GM12878 (cell line): ENCODE data around the gene PDLIM5.

Experiments used
- CBFB ChIP-seq: IDR thresholded peaks from 2 replicates; pipeline ENCODE4 v1.6.1; 2016; ENCODE audit warnings: antibody characterized with exemption, low read depth
- POLR2AphosphoS5 ChIP-seq: IDR thresholded peaks from 2 replicates; pipeline ENCODE4 v1.6.1; 2011; ENCODE audit warnings: mild to moderate bottlenecking, low read length, inconsistent platforms
- TAF1 ChIP-seq: IDR thresholded peaks from 2 replicates; pipeline ENCODE4 v1.6.1; 2011; ENCODE audit warnings: mild to moderate bottlenecking, low read depth, low read length, borderline replicate concordance
- YY1 ChIP-seq: IDR thresholded peaks from 2 replicates; pipeline ENCODE4 v1.6.1; 2011; ENCODE audit warnings: low read depth, mild to moderate bottlenecking, low read length
- TF ChIP-seq, protein P1 (sequence below), 3 experiments: IDR thresholded peaks in 2 of 3; conservative IDR thresholded peaks in 1 of 3; 2 replicates each; pipeline ENCODE4 v1.5.1; 2011; ENCODE audit warnings: low read depth in 3 of 3, low read length in 3 of 3, mild to moderate bottlenecking in 3 of 3, control low read depth in 2 of 3, moderate library complexity in 2 of 3, inconsistent platforms in 1 of 3, mixed read lengths in 1 of 3; ENCODE audit not compliant: control insufficient read depth in 2 of 3, insufficient read depth in 1 of 3; ENCODE audit errors: extremely low read depth in 1 of 3

DNA sequence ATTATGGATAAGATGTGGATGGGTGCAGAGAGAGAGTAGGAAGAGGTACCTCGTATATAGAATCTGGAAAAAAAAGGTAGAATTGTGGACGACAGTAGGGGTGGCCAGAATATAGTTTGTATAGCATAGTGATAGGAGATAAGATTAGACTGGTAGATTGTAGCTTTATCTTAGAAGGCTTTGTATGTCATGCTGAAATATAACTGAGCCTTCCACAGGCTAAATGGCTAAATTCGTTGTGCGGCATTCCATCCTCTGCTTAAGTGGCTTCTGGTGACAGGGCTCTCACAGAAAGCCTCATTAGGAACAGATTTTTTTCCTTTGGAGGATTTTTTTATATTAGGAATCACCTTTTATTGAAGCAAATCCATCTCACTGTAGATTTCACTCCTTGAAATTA is 163.7 kb downstream of the PDLIM5 start:
- no peak for TF ChIP-seq CBFB
- TF ChIP-seq POLR2AphosphoS5 = no peak
- TF ChIP-seq, protein P1, sequence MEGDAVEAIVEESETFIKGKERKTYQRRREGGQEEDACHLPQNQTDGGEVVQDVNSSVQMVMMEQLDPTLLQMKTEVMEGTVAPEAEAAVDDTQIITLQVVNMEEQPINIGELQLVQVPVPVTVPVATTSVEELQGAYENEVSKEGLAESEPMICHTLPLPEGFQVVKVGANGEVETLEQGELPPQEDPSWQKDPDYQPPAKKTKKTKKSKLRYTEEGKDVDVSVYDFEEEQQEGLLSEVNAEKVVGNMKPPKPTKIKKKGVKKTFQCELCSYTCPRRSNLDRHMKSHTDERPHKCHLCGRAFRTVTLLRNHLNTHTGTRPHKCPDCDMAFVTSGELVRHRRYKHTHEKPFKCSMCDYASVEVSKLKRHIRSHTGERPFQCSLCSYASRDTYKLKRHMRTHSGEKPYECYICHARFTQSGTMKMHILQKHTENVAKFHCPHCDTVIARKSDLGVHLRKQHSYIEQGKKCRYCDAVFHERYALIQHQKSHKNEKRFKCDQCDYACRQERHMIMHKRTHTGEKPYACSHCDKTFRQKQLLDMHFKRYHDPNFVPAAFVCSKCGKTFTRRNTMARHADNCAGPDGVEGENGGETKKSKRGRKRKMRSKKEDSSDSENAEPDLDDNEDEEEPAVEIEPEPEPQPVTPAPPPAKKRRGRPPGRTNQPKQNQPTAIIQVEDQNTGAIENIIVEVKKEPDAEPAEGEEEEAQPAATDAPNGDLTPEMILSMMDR (IDR thresholded peaks at IDR 0.05 in 2 of 3, conservative IDR thresholded peaks at IDR 0.05 in 1 of 3; ENCODE audit: control insufficient read depth in 2 of 3, extremely low read depth in 1 of 3, insufficient read depth in 1 of 3, low read depth in 3 of 3, low read length in 3 of 3) = no peak
- no peak for TF ChIP-seq TAF1
- no peak for TF ChIP-seq YY1
